ENCODE data around the gene CRKL.
"Not testable (repeated sequence)": the region's sequence is repeated elsewhere in the genome, so short reads cannot be mapped to it uniquely, and the experiment has no call there.

The CRKL gene

GRCh38 chr22:20935049-20935448, 17.8 kb downstream of the CRKL start:
- DNase-seq = not testable (repeated sequence)

GRCh38 chr22:20935780-20936539, 18.8 kb downstream of the CRKL start:
- not testable (repeated sequence) for DNase-seq

GRCh38 chr22:20937031-20937793, 20.0 kb downstream of the CRKL start:
- no peak for DNase-seq

- DNase-seq = no peak
Observed at GRCh38 chr22:20937794-20938671, 20.8 kb downstream of the CRKL start.

- DNase-seq = not testable (repeated sequence)
Observed at GRCh38 chr22:20939457-20940185, 22.4 kb downstream of the CRKL start.

- no peak for DNase-seq
Observed at GRCh38 chr22:20940186-20940651, 23.0 kb downstream of the CRKL start.

- DNase-seq = no peak
Observed at GRCh38 chr22:20940904-20941385, 23.7 kb downstream of the CRKL start.

GRCh38 chr22:20942203-20942902, 25.1 kb downstream of the CRKL start:
- not testable (repeated sequence) for DNase-seq

GRCh38 chr22:20943104-20943933, 26.1 kb downstream of the CRKL start:
- DNase-seq = no peak

- no peak for DNase-seq
Observed at GRCh38 chr22:20944042-20944441, 26.8 kb downstream of the CRKL start.

- no peak for DNase-seq
Observed at GRCh38 chr22:20945578-20945934, 28.3 kb downstream of the CRKL start.

- DNase-seq = no peak
Observed at GRCh38 chr22:20946080-20946986, 29.1 kb downstream of the CRKL start.

GRCh38 chr22:20946991-20947390, 29.8 kb downstream of the CRKL start:
- DNase-seq = no peak

- no peak for DNase-seq
Observed at GRCh38 chr22:20948450-20948849, 31.2 kb downstream of the CRKL start.

GRCh38 chr22:20948989-20949388, 31.8 kb downstream of the CRKL start:
- no peak for DNase-seq

- DNase-seq = no peak
Observed at GRCh38 chr22:20949698-20950183, 32.5 kb downstream of the CRKL start.

GRCh38 chr22:20951151-20951931, 34.1 kb downstream of the CRKL start:
- DNase-seq = no peak

- no peak for DNase-seq
Observed at GRCh38 chr22:20951932-20952380, 34.7 kb downstream of the CRKL start.

Measured in NCI-H187 treated with DMSO at 0.1 percent for 48 hours (cell line).